Measurements from ENCODE around the gene HTRA3. TPM values are rescaled to one million over a fixed set of nuclear protein-coding genes. Genes with fewer than 3 reads are reported as not detected.

The HTRA3 gene
- total and polyA plus RNA-seq, 2 experiments from 2014 or later, result 1.3 to 3.6 TPM

DNA sequence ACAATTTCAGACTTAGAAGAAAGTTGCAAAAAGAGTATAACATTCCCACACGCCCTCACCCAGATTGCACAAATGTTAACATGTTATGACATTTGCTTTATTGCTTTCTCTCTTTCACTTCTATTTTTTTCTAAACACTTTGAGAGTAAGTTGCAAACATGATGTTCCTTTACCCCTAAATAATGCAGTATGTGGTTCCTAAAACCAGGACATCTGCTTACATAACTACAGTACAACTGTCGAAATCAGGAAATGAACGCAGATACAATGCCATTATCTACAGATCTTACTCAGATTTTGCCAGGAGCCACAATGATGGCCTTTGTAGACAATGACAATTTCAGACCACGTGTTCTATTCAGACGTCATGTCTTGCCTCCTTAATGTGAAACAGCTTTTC, 48.1 kb upstream of the HTRA3 start:
- no peaks in the 10 kb centered on the region for H3K9me3 Mint-ChIP-seq
- Histone ChIP-seq H3K9me2 (ENCODE audit: insufficient read depth) (no peaks in the 10 kb centered on the region), H3K4me2 (no peak overlapping the region), H3K79me2 (replicated peaks; ENCODE audit: insufficient read depth) (no peaks in the 10 kb centered on the region), H3K27me3 (ENCODE audit: insufficient read depth) (no peaks in the 10 kb centered on the region), H3K27ac (ENCODE audit: low read depth) (no peak overlapping the region), H4K20me1 (replicated peaks; ENCODE audit: insufficient read depth) (no peaks in the 10 kb centered on the region), H3K4me3 (no peak overlapping the region), H3F3A (replicated peaks; ENCODE audit: low read depth) (no peaks in the 10 kb centered on the region), H3K4me1 (ENCODE audit: insufficient read depth) (peaks cover 11% of the 10 kb centered on the region), H3K36me3 (ENCODE audit: insufficient read depth) (no peaks in the 10 kb centered on the region), H2AFZ (no peak overlapping the region)
- H3K4me3 Mint-ChIP-seq, result no peak overlapping the region
- H3K36me3 Mint-ChIP-seq (ENCODE audit: low read depth), result no peaks in the 10 kb centered on the region
- ATAC-seq, result no peak
- H3K4me1 Mint-ChIP-seq, result peaks cover 20% of the 10 kb centered on the region
- no peak for TF ChIP-seq JUNB (IDR thresholded peaks at IDR 0.05; ENCODE audit: unreplicated experiment)
- TF ChIP-seq, protein P1, sequence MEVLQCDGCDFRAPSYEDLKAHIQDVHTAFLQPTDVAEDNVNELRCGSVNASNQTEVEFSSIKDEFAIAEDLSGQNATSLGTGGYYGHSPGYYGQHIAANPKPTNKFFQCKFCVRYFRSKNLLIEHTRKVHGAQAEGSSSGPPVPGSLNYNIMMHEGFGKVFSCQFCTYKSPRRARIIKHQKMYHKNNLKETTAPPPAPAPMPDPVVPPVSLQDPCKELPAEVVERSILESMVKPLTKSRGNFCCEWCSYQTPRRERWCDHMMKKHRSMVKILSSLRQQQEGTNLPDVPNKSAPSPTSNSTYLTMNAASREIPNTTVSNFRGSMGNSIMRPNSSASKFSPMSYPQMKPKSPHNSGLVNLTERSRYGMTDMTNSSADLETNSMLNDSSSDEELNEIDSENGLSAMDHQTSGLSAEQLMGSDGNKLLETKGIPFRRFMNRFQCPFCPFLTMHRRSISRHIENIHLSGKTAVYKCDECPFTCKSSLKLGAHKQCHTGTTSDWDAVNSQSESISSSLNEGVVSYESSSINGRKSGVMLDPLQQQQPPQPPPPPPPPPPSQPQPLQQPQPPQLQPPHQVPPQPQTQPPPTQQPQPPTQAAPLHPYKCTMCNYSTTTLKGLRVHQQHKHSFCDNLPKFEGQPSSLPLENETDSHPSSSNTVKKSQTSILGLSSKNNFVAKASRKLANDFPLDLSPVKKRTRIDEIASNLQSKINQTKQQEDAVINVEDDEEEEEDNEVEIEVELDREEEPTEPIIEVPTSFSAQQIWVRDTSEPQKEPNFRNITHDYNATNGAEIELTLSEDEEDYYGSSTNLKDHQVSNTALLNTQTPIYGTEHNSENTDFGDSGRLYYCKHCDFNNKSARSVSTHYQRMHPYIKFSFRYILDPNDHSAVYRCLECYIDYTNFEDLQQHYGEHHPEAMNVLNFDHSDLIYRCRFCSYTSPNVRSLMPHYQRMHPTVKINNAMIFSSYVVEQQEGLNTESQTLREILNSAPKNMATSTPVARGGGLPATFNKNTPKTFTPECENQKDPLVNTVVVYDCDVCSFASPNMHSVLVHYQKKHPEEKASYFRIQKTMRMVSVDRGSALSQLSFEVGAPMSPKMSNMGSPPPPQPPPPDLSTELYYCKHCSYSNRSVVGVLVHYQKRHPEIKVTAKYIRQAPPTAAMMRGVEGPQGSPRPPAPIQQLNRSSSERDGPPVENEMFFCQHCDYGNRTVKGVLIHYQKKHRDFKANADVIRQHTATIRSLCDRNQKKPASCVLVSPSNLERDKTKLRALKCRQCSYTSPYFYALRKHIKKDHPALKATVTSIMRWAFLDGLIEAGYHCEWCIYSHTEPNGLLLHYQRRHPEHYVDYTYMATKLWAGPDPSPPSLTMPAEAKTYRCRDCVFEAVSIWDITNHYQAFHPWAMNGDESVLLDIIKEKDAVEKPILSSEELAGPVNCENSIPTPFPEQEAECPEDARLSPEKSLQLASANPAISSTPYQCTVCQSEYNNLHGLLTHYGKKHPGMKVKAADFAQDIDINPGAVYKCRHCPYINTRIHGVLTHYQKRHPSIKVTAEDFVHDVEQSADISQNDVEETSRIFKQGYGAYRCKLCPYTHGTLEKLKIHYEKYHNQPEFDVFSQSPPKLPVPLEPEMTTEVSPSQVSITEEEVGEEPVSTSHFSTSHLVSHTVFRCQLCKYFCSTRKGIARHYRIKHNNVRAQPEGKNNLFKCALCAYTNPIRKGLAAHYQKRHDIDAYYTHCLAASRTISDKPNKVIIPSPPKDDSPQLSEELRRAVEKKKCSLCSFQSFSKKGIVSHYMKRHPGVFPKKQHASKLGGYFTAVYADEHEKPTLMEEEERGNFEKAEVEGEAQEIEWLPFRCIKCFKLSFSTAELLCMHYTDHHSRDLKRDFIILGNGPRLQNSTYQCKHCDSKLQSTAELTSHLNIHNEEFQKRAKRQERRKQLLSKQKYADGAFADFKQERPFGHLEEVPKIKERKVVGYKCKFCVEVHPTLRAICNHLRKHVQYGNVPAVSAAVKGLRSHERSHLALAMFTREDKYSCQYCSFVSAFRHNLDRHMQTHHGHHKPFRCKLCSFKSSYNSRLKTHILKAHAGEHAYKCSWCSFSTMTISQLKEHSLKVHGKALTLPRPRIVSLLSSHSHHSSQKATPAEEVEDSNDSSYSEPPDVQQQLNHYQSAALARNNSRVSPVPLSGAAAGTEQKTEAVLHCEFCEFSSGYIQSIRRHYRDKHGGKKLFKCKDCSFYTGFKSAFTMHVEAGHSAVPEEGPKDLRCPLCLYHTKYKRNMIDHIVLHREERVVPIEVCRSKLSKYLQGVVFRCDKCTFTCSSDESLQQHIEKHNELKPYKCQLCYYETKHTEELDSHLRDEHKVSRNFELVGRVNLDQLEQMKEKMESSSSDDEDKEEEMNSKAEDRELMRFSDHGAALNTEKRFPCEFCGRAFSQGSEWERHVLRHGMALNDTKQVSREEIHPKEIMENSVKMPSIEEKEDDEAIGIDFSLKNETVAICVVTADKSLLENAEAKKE (CRISPR knock-in tag; IDR thresholded peaks at IDR 0.05), result no peak
- no peak for TF ChIP-seq EZH2 (IDR thresholded peaks at IDR 0.05; ENCODE audit: low read depth, unreplicated experiment)
- no peak for TF ChIP-seq ZNF331 (CRISPR knock-in tag; IDR thresholded peaks at IDR 0.05; ENCODE audit: low read depth)
- TF ChIP-seq ZNF114 (CRISPR knock-in tag; IDR thresholded peaks at IDR 0.05), result no peak
- TF ChIP-seq, protein P2, sequence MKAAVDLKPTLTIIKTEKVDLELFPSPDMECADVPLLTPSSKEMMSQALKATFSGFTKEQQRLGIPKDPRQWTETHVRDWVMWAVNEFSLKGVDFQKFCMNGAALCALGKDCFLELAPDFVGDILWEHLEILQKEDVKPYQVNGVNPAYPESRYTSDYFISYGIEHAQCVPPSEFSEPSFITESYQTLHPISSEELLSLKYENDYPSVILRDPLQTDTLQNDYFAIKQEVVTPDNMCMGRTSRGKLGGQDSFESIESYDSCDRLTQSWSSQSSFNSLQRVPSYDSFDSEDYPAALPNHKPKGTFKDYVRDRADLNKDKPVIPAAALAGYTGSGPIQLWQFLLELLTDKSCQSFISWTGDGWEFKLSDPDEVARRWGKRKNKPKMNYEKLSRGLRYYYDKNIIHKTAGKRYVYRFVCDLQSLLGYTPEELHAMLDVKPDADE (IDR thresholded peaks at IDR 0.05), result no peak
- TF ChIP-seq NANOG (IDR thresholded peaks at IDR 0.05; ENCODE audit: borderline replicate concordance), result no peak
- TF ChIP-seq EZH2phosphoT487 (IDR thresholded peaks at IDR 0.05; ENCODE audit: unreplicated experiment), result no peak
- TF ChIP-seq, protein P3, sequence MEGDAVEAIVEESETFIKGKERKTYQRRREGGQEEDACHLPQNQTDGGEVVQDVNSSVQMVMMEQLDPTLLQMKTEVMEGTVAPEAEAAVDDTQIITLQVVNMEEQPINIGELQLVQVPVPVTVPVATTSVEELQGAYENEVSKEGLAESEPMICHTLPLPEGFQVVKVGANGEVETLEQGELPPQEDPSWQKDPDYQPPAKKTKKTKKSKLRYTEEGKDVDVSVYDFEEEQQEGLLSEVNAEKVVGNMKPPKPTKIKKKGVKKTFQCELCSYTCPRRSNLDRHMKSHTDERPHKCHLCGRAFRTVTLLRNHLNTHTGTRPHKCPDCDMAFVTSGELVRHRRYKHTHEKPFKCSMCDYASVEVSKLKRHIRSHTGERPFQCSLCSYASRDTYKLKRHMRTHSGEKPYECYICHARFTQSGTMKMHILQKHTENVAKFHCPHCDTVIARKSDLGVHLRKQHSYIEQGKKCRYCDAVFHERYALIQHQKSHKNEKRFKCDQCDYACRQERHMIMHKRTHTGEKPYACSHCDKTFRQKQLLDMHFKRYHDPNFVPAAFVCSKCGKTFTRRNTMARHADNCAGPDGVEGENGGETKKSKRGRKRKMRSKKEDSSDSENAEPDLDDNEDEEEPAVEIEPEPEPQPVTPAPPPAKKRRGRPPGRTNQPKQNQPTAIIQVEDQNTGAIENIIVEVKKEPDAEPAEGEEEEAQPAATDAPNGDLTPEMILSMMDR (conservative IDR thresholded peaks at IDR 0.05; ENCODE audit: low read depth in 2 of 2), result no peak
- TF ChIP-seq, protein P4, sequence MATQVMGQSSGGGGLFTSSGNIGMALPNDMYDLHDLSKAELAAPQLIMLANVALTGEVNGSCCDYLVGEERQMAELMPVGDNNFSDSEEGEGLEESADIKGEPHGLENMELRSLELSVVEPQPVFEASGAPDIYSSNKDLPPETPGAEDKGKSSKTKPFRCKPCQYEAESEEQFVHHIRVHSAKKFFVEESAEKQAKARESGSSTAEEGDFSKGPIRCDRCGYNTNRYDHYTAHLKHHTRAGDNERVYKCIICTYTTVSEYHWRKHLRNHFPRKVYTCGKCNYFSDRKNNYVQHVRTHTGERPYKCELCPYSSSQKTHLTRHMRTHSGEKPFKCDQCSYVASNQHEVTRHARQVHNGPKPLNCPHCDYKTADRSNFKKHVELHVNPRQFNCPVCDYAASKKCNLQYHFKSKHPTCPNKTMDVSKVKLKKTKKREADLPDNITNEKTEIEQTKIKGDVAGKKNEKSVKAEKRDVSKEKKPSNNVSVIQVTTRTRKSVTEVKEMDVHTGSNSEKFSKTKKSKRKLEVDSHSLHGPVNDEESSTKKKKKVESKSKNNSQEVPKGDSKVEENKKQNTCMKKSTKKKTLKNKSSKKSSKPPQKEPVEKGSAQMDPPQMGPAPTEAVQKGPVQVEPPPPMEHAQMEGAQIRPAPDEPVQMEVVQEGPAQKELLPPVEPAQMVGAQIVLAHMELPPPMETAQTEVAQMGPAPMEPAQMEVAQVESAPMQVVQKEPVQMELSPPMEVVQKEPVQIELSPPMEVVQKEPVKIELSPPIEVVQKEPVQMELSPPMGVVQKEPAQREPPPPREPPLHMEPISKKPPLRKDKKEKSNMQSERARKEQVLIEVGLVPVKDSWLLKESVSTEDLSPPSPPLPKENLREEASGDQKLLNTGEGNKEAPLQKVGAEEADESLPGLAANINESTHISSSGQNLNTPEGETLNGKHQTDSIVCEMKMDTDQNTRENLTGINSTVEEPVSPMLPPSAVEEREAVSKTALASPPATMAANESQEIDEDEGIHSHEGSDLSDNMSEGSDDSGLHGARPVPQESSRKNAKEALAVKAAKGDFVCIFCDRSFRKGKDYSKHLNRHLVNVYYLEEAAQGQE (IDR thresholded peaks at IDR 0.05; ENCODE audit: unreplicated experiment), result no peak
- TF ChIP-seq CREB1 (CRISPR knock-in tag; IDR thresholded peaks at IDR 0.05; ENCODE audit: low read depth), result no peak
- TF ChIP-seq STAT1 (IDR thresholded peaks at IDR 0.05; ENCODE audit: unreplicated experiment), result no peak
- TF ChIP-seq POLR2AphosphoS5 (IDR thresholded peaks at IDR 0.05; ENCODE audit: low read depth), result no peak
- DNase-seq (ENCODE audit: low spot score), result no peak
- H3K27ac Mint-ChIP-seq, result no peak overlapping the region
- H3K27me3 Mint-ChIP-seq (ENCODE audit: insufficient read depth, low read depth, poor library complexity), result peaks cover 4% of the 10 kb centered on the region
